Hindlimb muscle (tissue), 1 donor: Measurements from ENCODE around the gene CNIH2. TPM values are rescaled to one million over a fixed set of nuclear protein-coding genes. Genes with fewer than 3 reads are reported as not detected.
A peak's percentile ranks its signal among the peaks of the same experiment; 100 is the strongest.
"Not testable (repeated sequence)": the region's sequence is repeated elsewhere in the genome, so short reads cannot be mapped to it uniquely, and the experiment has no call there.

Experiments used
- DNase-seq: peaks from one replicate; pipeline ENCODE4 v3.0.0-alpha.2; 2013
- polyA plus RNA-seq: library from polyadenylated mRNA; unstranded; fragments of 120-200 nt; gene quantifications from one replicate; pipeline ENCODE4 v1.2.1, GENCODE V29; 2013; ENCODE audit not compliant: insufficient read length

The CNIH2 gene
- polyA plus RNA-seq, 1 donor = 3.2 TPM

DNA sequence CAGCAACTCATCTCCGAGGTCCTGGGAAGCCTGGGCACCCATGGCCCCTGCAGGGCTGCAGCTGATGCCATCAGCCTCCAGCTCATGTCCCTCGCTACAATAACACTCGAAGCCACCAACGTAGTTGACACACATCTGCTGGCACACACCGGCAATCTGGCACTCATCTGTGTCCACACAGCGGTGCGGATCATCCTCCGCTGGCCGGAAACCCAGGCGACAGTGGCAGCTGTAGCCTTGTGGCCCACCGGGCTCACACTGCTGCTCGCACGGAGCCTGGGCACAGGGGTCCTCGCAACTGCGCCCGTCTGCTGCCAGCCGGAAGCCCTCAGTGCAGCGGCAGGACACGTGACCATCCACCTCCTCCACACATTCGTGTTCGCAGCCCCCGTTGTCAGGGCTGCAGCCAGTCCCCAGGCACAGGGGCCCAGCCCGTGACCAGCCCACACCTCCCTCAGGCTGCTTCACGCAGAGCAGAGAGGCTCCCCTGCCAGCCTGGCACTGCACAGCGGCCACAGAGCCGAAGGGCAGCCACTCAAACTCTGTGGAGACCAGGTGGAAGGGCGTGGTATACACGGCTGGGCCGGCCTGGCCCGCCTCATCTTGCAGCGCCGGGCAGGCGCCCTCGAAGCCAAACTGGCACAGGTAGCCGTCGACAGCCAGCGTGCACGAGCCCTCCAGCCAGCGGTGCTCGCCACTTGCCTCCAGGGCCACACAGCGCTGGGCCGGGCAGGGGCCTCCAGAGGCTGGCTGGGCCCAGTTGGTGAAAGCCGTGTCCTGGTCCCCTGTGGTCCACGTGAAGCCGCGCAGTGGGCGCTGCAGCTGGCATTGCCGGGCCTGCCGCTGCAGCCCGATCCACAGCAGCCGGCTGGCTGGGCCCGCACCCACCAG, 38.2 kb downstream of the CNIH2 start:
- DNase-seq = no peak

GRCh38 chr11:66316849-66317251, 38.9 kb downstream of the CNIH2 start, which contains the start of gene CD248:
Gene CD248 (minus strand): TSS chr11:66317044. CDS start chr11:66317027, 17 bp downstream.
- peak; percentile 87 for DNase-seq

GRCh38 chr11:66317322-66317722, 39.3 kb downstream of the CNIH2 start:
- DNase-seq = no peak

- no peak for DNase-seq
These were observed 40.0 kb downstream of the CNIH2 start for GRCh38 chr11:66317723-66318599.

- DNase-seq = no peak
These were observed 40.6 kb downstream of the CNIH2 start for GRCh38 chr11:66318600-66318970.

- DNase-seq = not testable (repeated sequence)
These were observed 42.3 kb downstream of the CNIH2 start for GRCh38 chr11:66320289-66320688.

- DNase-seq = not testable (repeated sequence)
These were observed 42.8 kb downstream of the CNIH2 start for GRCh38 chr11:66320748-66321147.

GRCh38 chr11:66321606-66322005, 43.6 kb downstream of the CNIH2 start:
- DNase-seq = no peak

DNA sequence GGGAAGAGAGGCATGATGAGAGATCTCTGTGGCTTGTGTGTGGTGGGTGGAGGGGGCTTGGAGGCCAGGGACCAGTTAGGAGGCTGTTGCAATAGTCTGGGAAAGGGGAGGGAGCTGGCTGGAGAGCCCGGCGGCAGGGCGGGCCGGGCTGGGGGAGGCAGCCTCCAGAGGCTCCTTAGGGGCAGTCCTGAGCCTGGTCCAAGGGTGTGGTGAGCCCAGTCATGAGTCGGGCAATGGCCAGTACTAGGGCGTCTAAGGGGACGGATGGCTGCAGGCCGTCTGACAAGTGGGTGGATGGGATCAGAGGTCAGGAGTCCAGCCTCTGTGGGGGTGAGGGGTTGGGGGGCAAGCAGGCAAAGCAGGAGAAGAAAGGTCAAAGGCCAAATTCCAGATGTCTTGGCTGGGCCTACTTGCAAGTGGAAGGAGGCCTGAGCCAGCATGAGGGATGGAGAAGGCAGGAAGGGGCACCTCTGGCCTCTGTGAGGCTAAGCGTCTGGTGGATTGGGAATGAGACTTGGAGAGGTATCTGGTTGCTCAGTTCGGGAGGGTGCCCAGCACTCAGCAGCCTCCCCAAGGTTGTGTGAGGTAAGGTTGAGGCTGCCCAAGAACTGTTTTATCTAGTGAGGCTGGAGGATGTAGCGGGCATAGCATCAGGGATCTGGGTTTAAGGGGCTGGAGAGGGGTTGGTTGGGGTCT, 44.9 kb downstream of the CNIH2 start:
- DNase-seq = no peak

- no peak for DNase-seq
These were observed 45.7 kb downstream of the CNIH2 start for GRCh38 chr11:66323684-66324083.

GRCh38 chr11:66324664-66325063, 46.7 kb downstream of the CNIH2 start:
- DNase-seq = no peak

- no peak for DNase-seq
These were observed 47.3 kb downstream of the CNIH2 start for GRCh38 chr11:66325263-66325671.

DNA sequence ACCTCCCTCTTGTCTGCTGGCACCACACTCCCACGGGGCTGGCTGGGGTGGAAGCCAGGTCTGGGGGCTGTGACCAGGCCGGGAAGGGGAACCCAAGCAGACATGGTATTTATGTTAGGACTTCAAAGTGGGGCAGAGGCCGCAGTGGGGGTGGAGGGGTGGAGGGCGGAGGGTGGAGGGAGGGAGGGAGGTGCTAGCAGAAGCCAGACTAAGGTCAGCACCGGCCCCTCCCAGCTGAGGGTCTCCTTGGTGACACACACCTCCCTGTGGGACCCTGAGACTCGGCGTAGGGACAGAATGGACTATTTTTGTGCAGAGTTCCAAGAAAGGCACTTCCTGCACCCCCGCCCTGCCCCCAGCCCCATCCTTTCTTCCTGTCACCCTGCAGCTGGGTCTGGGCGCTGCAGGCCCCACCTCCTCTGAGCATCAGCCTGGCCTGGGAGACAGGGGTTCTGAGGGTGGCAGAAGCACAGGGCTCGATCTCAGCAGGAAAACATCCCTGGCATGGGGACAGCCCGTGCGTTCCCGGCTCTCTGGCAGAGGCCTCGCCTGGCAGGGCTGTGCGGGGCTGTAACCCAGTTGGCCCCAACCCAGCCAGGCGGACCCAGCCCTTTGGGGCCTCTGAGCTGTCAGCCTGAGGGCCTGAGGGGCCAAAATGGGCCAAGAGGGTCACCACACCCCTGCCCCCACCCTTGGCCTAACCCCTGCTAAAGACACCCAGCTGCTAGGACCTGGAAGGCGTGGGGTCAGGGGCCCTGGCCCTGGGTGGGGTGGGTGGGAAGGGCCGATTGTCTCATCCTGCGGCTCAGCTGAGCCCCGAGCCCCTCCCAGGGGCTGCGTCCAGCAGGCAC, 48.5 kb downstream of the CNIH2 start:
- DNase-seq = no peak

DNA sequence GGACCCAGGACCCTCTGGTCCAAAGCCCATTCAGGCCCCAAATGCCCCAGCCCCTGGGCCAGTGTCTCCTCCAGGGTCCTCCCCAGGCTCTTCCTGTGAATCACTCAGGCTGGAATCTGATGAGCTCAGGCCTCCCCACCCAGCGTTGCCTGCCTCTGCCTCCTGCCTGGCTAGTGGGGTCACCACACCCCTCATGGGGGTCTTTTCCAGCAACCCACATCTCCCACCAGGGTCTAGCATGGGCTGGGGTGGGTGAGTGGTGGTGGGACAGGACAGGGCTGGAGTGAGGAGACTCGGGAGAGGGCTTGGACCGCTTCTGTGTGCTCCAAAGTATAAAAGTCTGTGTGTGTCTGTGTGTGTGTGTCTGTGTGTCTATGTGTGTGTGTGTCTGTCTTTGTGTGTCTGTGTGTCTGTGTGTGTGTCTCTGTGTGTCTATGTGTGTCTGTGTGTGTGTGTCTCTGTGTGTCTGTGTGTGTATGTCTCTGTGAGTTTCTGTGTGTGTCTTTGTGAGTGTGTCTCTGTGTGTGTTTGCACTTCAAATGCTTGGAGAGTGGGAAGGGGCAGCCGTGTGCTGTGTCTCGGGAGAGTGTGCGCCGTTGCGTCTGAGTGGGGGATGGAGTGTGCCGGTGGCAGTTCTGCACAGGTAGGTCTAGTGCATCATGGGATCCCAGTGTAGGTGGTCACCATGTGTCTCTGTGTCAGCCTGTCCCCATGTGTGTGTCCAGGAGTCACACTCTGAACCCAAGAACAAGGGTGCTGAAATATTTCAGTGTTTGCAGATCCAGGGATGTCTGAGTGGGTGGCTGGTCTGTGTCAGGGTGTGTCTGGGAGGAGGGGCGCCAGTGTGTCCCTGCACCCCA, 49.4 kb downstream of the CNIH2 start:
- DNase-seq = no peak

- no peak for DNase-seq
These were observed 50.0 kb downstream of the CNIH2 start for GRCh38 chr11:66328031-66328301.

DNA sequence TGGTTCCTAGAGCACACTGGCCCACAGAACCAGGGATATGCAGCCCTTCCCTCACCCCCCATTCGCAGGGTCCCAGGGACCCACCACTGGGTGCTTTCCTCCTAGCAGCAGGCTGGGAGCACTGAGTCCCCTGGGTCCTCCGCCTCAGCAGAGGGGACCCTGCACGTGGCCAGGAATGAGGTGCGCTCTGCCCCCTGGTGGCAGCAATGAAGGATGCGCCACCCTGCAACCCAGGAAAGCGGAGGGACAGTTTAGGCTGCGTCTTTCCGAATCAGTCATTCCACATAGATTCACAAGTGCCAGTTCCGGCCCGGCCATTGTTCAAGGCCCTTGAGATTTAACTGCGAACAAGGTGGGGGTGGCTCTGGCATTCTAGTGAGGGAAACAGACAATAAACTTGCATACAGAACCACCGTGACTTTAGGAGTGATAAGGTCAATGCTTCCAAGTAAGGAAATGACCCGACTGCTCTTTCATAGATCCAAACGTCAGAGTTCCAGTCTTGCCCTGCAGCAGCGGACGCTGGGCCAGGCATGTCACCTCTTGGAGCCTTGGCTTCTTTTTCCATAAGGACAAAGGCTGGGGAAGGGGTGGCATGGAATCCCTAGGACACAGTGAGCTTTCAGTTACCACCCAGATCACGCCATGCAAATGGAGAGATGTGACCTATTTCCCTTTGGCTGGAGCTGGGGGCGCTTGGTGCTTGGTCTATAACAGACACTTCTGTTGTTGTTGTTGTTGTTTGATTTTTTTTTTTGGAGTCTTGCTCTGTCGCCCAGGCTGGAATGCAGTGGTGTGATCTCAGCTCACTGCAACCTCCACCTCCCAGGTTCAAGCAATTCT, 50.5 kb downstream of the CNIH2 start:
- DNase-seq = peak; percentile 82

DNA sequence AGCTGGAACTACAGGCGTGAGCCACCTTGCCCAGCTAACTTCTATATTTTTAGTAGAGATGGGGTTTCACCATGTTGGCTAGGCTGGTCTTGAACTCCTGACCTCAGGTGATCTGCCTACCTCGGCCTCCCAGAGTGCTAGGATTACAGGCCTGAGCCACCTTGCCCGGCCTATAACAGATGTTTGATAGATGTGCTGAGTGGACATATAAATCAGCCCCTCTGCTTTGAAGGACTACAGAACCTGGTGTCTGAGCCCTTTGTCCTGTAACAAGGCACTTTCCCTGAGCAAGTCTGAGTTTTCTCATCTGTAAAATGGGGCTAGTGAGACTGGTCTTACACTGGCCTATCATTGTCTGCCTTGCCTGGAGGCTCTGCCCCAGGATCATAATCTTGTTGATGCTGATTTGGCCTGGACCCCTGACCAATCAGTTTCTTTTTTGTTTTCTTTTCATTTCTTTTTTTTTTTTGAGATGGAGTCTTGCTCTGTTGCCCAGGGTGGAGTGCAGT, 51.2 kb downstream of the CNIH2 start:
- DNase-seq = no peak

GRCh38 chr11:66330931-66331330, 53.0 kb downstream of the CNIH2 start:
- no peak for DNase-seq

DNA sequence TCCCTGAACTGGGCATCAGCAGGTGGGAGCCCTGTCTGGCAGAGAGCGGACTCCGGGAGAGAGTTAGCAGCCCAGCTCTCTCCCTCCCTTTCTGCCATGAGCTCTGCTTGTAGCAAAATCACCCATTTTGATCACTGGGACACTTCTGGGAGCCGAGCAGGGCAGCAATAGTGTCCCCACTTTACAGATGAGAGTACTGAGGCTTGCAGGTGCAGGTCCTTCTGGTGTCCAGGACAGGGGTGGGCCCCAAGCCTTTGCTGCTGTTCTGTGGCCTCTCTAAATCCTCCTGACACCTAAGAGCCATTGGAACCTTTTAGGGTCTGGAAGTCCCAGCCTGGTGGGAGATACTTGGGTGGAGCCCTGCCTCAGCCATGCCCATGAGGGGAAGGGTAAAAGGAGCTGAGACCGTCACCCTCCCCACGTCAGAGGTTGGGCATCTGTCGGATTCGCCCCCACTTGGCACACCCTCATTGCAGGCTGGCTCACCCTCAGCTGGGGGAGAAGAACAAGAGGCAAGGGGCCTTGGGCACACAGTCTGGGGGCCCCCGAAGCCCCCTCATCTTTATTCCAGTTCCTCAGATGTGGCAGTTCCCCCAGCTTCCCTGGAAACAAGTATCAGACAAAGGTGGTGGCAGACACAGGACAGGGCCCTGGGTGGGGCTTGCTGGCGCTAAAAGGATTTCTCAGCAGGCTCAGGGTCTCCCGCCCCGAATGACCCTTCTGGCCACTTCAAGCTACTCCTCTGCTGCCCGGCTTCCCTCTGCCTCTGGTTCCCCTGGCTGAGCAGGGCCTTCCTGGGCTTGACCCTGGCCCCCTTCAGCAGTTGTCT, 53.8 kb downstream of the CNIH2 start:
- no peak for DNase-seq
